HepG2 (cell line): ENCODE measurements around the gene ZNF644. TPM values are rescaled to one million over a fixed set of nuclear protein-coding genes. Genes with fewer than 3 reads are reported as not detected.

ENCODE experiments used
- ATAC-seq: fragments of 200-7000 bp; cut with Tn5 transposase; 3 replicates; pipeline ENCODE4 v1.9.1; 2020; ENCODE audit warnings: mild to moderate bottlenecking, moderate library complexity
- BruUV-seq: library from RNA; stranded (reverse); fragments of 400-500 nt; replicated peaks from 2 replicates; lab custom pipeline; 2021; lab: Mats Ljungman, UMichigan
- CTCF ChIA-PET: fragments of 300-600 bp; formaldehyde crosslinking; extraction: SDS; loops from one replicate; lab custom pipeline; 2021; ENCODE audit warnings: low total read pairs, inconsistent platforms, low intra/inter-chr PET ratio; lab: Yijun Ruan, JAX
- POLR2A ChIA-PET: fragments of 350-600 bp; sonication (Branson Sonifier 250); formaldehyde crosslinking; loops from one replicate; lab custom pipeline; 2020; ENCODE audit warnings: antibody characterized with exemption, inconsistent platforms; lab: Yijun Ruan, JAX
- DNase-seq: peaks from one replicate; pipeline ENCODE4 v3.0.0-alpha.2; 2015; ENCODE audit warnings: low spot score
- FAIRE-seq: peaks from 3 replicates; lab custom pipeline; 2011; peaks lifted over from hg19 to GRCh38; lab: Jason Lieb, UNC
- H2AFZ ChIP-seq: one replicate; pipeline ENCODE4 v1.6.1; 2011; ENCODE audit warnings: low read length, inconsistent platforms
- H3K27ac ChIP-seq: fragments of 300-600 bp; 3 replicates; pipeline ENCODE4 v1.8.0; 2011; ENCODE audit warnings: mixed run types, mild to moderate bottlenecking, mixed read lengths, low read length, inconsistent platforms; ENCODE audit not compliant: insufficient read depth; ENCODE audit errors: extremely low read length
- H3K27me3 ChIP-seq, 2 experiments: fragments of 200-600 bp in 1 of 2; 2 replicates in 1 of 2; 3 replicates in 1 of 2; pipeline versions ENCODE4 v1.6.0 to v1.8.0; 2011; ENCODE audit warnings: low read length in 2 of 2, mild to moderate bottlenecking in 2 of 2, moderate library complexity in 2 of 2, inconsistent platforms in 1 of 2; ENCODE audit not compliant: insufficient read depth in 2 of 2, control insufficient read depth in 1 of 2
- H3K36me3 ChIP-seq, 2 experiments: fragments of 200-600 bp in 1 of 2; replicated peaks in 1 of 2; 2 replicates in 1 of 2; 3 replicates in 1 of 2; pipeline versions ENCODE4 v1.5.1 to v1.8.0; 2011; ENCODE audit warnings: low read length in 2 of 2, inconsistent platforms in 1 of 2; ENCODE audit not compliant: insufficient read depth in 2 of 2, control insufficient read depth in 1 of 2
- H3K4me1 ChIP-seq: 2 replicates; pipeline ENCODE4 v1.5.1; 2012; ENCODE audit warnings: low read length, inconsistent platforms; ENCODE audit not compliant: insufficient read depth
- H3K4me2 ChIP-seq: 2 replicates; pipeline ENCODE4 v1.6.0; 2011; ENCODE audit warnings: low read depth, low read length, inconsistent platforms
- H3K4me3 ChIP-seq, 3 experiments: fragments of 200-600 bp in 1 of 3; sonication (generic), shearing (Covaris generic) in 1 of 3; replicated peaks in 1 of 3; 2 replicates each; pipeline ENCODE4 v1.5.1; 2011 to 2016; ENCODE audit warnings: low read length in 3 of 3, inconsistent platforms in 2 of 3, low read depth in 2 of 3, mild to moderate bottlenecking in 2 of 3, control low read depth in 1 of 3, mixed read lengths in 1 of 3; ENCODE audit not compliant: insufficient read depth in 1 of 3
- H3K79me2 ChIP-seq: one replicate; pipeline ENCODE4 v1.6.1; 2011; ENCODE audit warnings: low read length, inconsistent platforms; ENCODE audit not compliant: insufficient read depth
- H3K9ac ChIP-seq: 2 replicates; pipeline ENCODE4 v1.6.0; 2011; ENCODE audit warnings: mild to moderate bottlenecking, low read depth, low read length, inconsistent platforms; ENCODE audit not compliant: insufficient read depth
- H3K9me3 ChIP-seq: 2 replicates; pipeline ENCODE4 v1.5.1; 2012; ENCODE audit warnings: mild to moderate bottlenecking, low read length
- H4K20me1 ChIP-seq: 2 replicates; pipeline ENCODE4 v1.6.0; 2011; ENCODE audit warnings: inconsistent platforms, mild to moderate bottlenecking, low read length, moderate library complexity; ENCODE audit not compliant: insufficient read depth
- CENPT ChIP-seq: sonication (generic); formaldehyde crosslinking; IDR thresholded peaks from 2 replicates; pipeline ENCODE4 v1.8.0; 2022; ENCODE audit warnings: low read depth, mild to moderate bottlenecking, moderate library complexity, missing genetic modification reagents
- DR1 ChIP-seq: sonication (generic); formaldehyde crosslinking; IDR thresholded peaks from 2 replicates; pipeline ENCODE4 v1.8.0; 2021; ENCODE audit warnings: mild to moderate bottlenecking, missing genetic modification reagents, inconsistent platforms
- ETV5 ChIP-seq: IDR thresholded peaks from 2 replicates; pipeline ENCODE4 v1.6.1; 2018; ENCODE audit warnings: missing biosample characterization, missing genetic modification reagents, inconsistent platforms, borderline replicate concordance
- FOXM1 ChIP-seq: sonication (generic); formaldehyde crosslinking; IDR thresholded peaks from 2 replicates; pipeline ENCODE4 v1.5.0; 2020; ENCODE audit warnings: missing genetic modification reagents
- HNF4A ChIP-seq: sonication (generic); formaldehyde crosslinking; IDR thresholded peaks from 2 replicates; pipeline ENCODE4 v1.4.0; 2020; ENCODE audit warnings: missing genetic modification reagents
- MLLT10 ChIP-seq: sonication (generic); formaldehyde crosslinking; IDR thresholded peaks from 2 replicates; pipeline ENCODE4 v1.4.0; 2020; ENCODE audit warnings: missing genetic modification reagents
- PBX3 ChIP-seq: sonication (generic); formaldehyde crosslinking; IDR thresholded peaks from 2 replicates; pipeline ENCODE4 v1.8.1; 2023; ENCODE audit warnings: missing genetic modification reagents, inconsistent platforms, borderline replicate concordance
- PCBP1 ChIP-seq: fragments of 200-400 bp; formaldehyde crosslinking; IDR thresholded peaks from 2 replicates; pipeline ENCODE4 v1.6.1; 2017; ENCODE audit warnings: mild to moderate bottlenecking, low read depth, low read length, borderline replicate concordance
- PRMT3 ChIP-seq: sonication (generic); formaldehyde crosslinking; IDR thresholded peaks from 2 replicates; pipeline ENCODE4 v1.8.1; 2022; ENCODE audit warnings: low read depth, mild to moderate bottlenecking, moderate library complexity, missing genetic modification reagents, borderline replicate concordance
- SCMH1 ChIP-seq: sonication (generic); formaldehyde crosslinking; IDR thresholded peaks from 2 replicates; pipeline ENCODE4 v1.9.0; 2021; ENCODE audit warnings: missing genetic modification reagents, mild to moderate bottlenecking, borderline replicate concordance
- SYNCRIP ChIP-seq: fragments of 200-400 bp; formaldehyde crosslinking; IDR thresholded peaks from 2 replicates; pipeline ENCODE4 v1.6.1; 2018; ENCODE audit warnings: mild to moderate bottlenecking, low read depth, low read length; ENCODE audit not compliant: insufficient read depth
- TARDBP ChIP-seq: sonication (generic); formaldehyde crosslinking; IDR thresholded peaks from 2 replicates; pipeline ENCODE4 v1.8.0; 2022; ENCODE audit warnings: mild to moderate bottlenecking, missing genetic modification reagents
- TEAD3 ChIP-seq: optimal IDR thresholded peaks from 2 replicates; pipeline ENCODE3; 2016; ENCODE audit warnings: borderline replicate concordance
- ZNF121 ChIP-seq: sonication (generic); formaldehyde crosslinking; IDR thresholded peaks from 2 replicates; pipeline ENCODE4 v1.5.0; 2020; ENCODE audit warnings: mild to moderate bottlenecking, missing genetic modification reagents
- ZNF292 ChIP-seq: sonication (generic); formaldehyde crosslinking; IDR thresholded peaks from 2 replicates; pipeline ENCODE4 v1.8.1; 2022; ENCODE audit warnings: mild to moderate bottlenecking, low read depth, missing genetic modification reagents, borderline replicate concordance
- ZNF350 ChIP-seq: sonication (generic); formaldehyde crosslinking; IDR thresholded peaks from 2 replicates; pipeline ENCODE4 v1.4.0; 2020; ENCODE audit warnings: mild to moderate bottlenecking, low read depth, missing genetic modification reagents, borderline replicate concordance
- ZNF414 ChIP-seq: sonication (generic); formaldehyde crosslinking; IDR thresholded peaks from 2 replicates; pipeline ENCODE4 v1.5.0; 2020; ENCODE audit warnings: missing genetic modification reagents
- WGBS: methylation state at CpG from one replicate; pipeline ENCODE4 v1.1.6; 2017; ENCODE audit warnings: low lambda C conversion rate; 5-methylcytosine and 5-hydroxymethylcytosine counted together
- in situ Hi-C: cut with HindIII; loops from 2 replicates; pipeline ENCODE4 v1.10.0; 2017; ENCODE audit warnings: low pct_unique_long_range_greater_than_20kb; ENCODE audit not compliant: extremely low pct_ligation_motif_present
- intact Hi-C: fragments of 100-400 bp; cut with micrococcal nuclease; formaldehyde crosslinking; loops from one replicate; pipeline ENCODE4 v1.10.0; 2022; ENCODE audit not compliant: unreplicated experiment
- polyA plus RNA-seq, 8 experiments: library from polyadenylated mRNA; depleted of rRNA in 3 of 8; stranded (reverse) in 7 of 8; unstranded in 1 of 8; fragments of >200 nt; fragmentation: Illumina TruSeq in 4 of 8; extraction: Trizol in 4 of 8; gene quantifications; 2 replicates each; pipeline versions ENCODE4 v1.2.1 to v1.2.3, GENCODE V29; 2011 to 2016; ENCODE audit warnings: low read depth in 4 of 8, missing spikeins in 1 of 8, mixed read lengths in 1 of 8; ENCODE audit not compliant: insufficient read depth in 1 of 8
- total RNA-seq, 5 experiments: library from RNA; depleted of rRNA; stranded (reverse); fragments of >200 nt; fragmentation: Illumina TruSeq; extraction: Trizol; gene quantifications; 2 replicates each; pipeline ENCODE4 v1.2.3, GENCODE V29; 2016; ENCODE audit warnings: low read depth in 1 of 5

Gene ZNF644
- total and polyA plus RNA-seq, 2 of the 13 experiments (the other 11 are each of a cell fraction or from before 2014, with no cell fraction given): 17.7 to 51.7 TPM

- BruUV-seq: no TSS peak
- Histone ChIP-seq H3K27me3 (no peaks in the 10 kb centered on the region), H3K27ac (no peak overlapping the region), H3K9me3 (no peaks in the 10 kb centered on the region), H2AFZ (no peak overlapping the region), H4K20me1 (peaks cover 44% of the 10 kb centered on the region), H3K4me2 (no peak overlapping the region), H3K4me1 (peaks cover 14% of the 10 kb centered on the region; the same call in 1 of the 2 replicates), H3K79me2 (peaks cover 83% of the 10 kb centered on the region)
- POLR2A ChIA-PET: no interaction called here
- 96% methylated on average over 2 of the region's 2 CpGs for WGBS
- ATAC-seq: peak; percentile 42
- in situ Hi-C loops: no loop called here
- TF ChIP-seq ZNF121: peak; percentile 87
- TF ChIP-seq DR1 (CRISPR knock-in tag): no peak
- TF ChIP-seq, all 625 proteins: peak for 1
- no peak for DNase-seq
- intact Hi-C loops: no loop called here
- CTCF ChIA-PET: no interaction called here
- FAIRE-seq: no peak
- Histone ChIP-seq H3K36me3 (0 out of 5 replicates have a peak, but pooled peaks cover 0 to 4% of the 10 kb centered on the region in 2 experiments), H3K9ac (no peak overlapping the region), H3K4me3 (no peak overlapping the region)
Observed at GRCh38 chr1:91006113-91006908, 15.5 kb downstream of the ZNF644 start.

- H3K4me1 ChIP-seq: 0 out of 2 replicates have a peak, but pooled peaks cover 10% of the 10 kb centered on the region
- no peak overlapping the region for H2AFZ ChIP-seq
- no peak for ATAC-seq
- H3K4me3 ChIP-seq: no peak overlapping the region
- H3K4me2 ChIP-seq: no peak overlapping the region
- no peak overlapping the region for H3K27ac ChIP-seq
- no peaks in the 10 kb centered on the region for H3K27me3 ChIP-seq
- CTCF ChIA-PET: no interaction called here
- peaks cover 76% of the 10 kb centered on the region for H3K79me2 ChIP-seq
- BruUV-seq: no TSS peak
- no peak for FAIRE-seq
- H3K9ac ChIP-seq: no peak overlapping the region
- intact Hi-C loops (no loop called here), in situ Hi-C loops (no loop called here)
- 97% methylated on average over 1 of the region's 1 CpG for WGBS
- H3K9me3 ChIP-seq: no peaks in the 10 kb centered on the region
- H4K20me1 ChIP-seq: peaks cover 44% of the 10 kb centered on the region
- no peak for DNase-seq
- 0 out of 5 replicates have a peak, but pooled peaks cover 0 to 4% of the 10 kb centered on the region in 2 experiments for H3K36me3 ChIP-seq
- POLR2A ChIA-PET: no interaction called here
- TF ChIP-seq PCBP1: no peak
- TF ChIP-seq TEAD3: no peak
- no peak for TF ChIP-seq ZNF414 (CRISPR knock-in tag)
- TF ChIP-seq ZNF292 (CRISPR knock-in tag): no peak
- no peak for TF ChIP-seq ZNF350 (CRISPR knock-in tag)
- no peak for TF ChIP-seq CENPT (CRISPR knock-in tag)
- no peak for TF ChIP-seq SYNCRIP
- no peak for TF ChIP-seq FOXM1 (CRISPR knock-in tag)
- no peak for TF ChIP-seq SCMH1 (CRISPR knock-in tag)
- TF ChIP-seq HNF4A (CRISPR knock-in tag): no peak
- no peak for TF ChIP-seq TARDBP (CRISPR knock-in tag)
- no peak for TF ChIP-seq PRMT3 (CRISPR knock-in tag)
- no peak for TF ChIP-seq PBX3
- TF ChIP-seq ETV5 (CRISPR knock-in tag): no peak
- TF ChIP-seq MLLT10 (CRISPR knock-in tag): no peak
Observed at GRCh38 chr1:91005285-91005684, 16.6 kb downstream of the ZNF644 start.
